HepG2 (cell line): Measurements from ENCODE around the gene EXOC6B. TPM values are rescaled to one million over a fixed set of nuclear protein-coding genes. Genes with fewer than 3 reads are reported as not detected.
A peak's percentile ranks its signal among the peaks of the same experiment; 100 is the strongest.

ENCODE experiments used
- CC2D1A ChIP-seq: sonication (generic); formaldehyde crosslinking; IDR thresholded peaks from 2 replicates; pipeline ENCODE4 v1.8.1; 2023; ENCODE audit warnings: mild to moderate bottlenecking, missing genetic modification reagents
- CREB1 ChIP-seq, 2 experiments: fragments of 450-650 bp in 1 of 2; IDR thresholded peaks; 2 replicates each; pipeline ENCODE4 v1.6.1; 2016 to 2017; ENCODE audit warnings: control low read depth in 1 of 2, mild to moderate bottlenecking in 1 of 2, missing compliant biosample characterization in 1 of 2, missing genetic modification characterization in 1 of 2
- EP300 ChIP-seq, 3 experiments: sonication (generic) in 1 of 3; formaldehyde crosslinking in 1 of 3; IDR thresholded peaks; 2 replicates each; pipeline versions ENCODE4 v1.5.1 to v1.6.1; 2011 to 2020; ENCODE audit warnings: low read depth in 2 of 3, low read length in 2 of 3, borderline replicate concordance in 1 of 3, improper control_type of control experiment in 1 of 3, mild to moderate bottlenecking in 1 of 3, missing genetic modification reagents in 1 of 3, moderate library complexity in 1 of 3
- GFI1 ChIP-seq: sonication (generic); formaldehyde crosslinking; IDR thresholded peaks from 2 replicates; pipeline ENCODE4 v1.5.0; 2020; ENCODE audit warnings: missing genetic modification reagents, mild to moderate bottlenecking, borderline replicate concordance
- IKZF5 ChIP-seq: IDR thresholded peaks from 2 replicates; pipeline ENCODE4 v1.6.1; 2018; ENCODE audit warnings: missing genetic modification reagents, mild to moderate bottlenecking, missing compliant biosample characterization
- PRDM4 ChIP-seq: sonication (generic); formaldehyde crosslinking; IDR thresholded peaks from 2 replicates; pipeline ENCODE4 v1.9.0; 2021; ENCODE audit warnings: missing genetic modification reagents, borderline replicate concordance
- PREB ChIP-seq: sonication (generic); formaldehyde crosslinking; IDR thresholded peaks from 2 replicates; pipeline ENCODE4 v1.4.0; 2020; ENCODE audit warnings: missing genetic modification reagents
- STAG1 ChIP-seq: sonication (generic); formaldehyde crosslinking; IDR thresholded peaks from 2 replicates; pipeline ENCODE4 v1.4.0; 2020; ENCODE audit warnings: missing genetic modification reagents
- TBX2 ChIP-seq: sonication (generic); formaldehyde crosslinking; IDR thresholded peaks from 2 replicates; pipeline ENCODE4 v1.5.0; 2020; ENCODE audit warnings: missing genetic modification reagents, mild to moderate bottlenecking, borderline replicate concordance
- YY1 ChIP-seq: IDR thresholded peaks from 2 replicates; pipeline ENCODE4 v1.6.1; 2011; ENCODE audit warnings: low read length, low read depth, moderate library complexity, mild to moderate bottlenecking; ENCODE audit not compliant: insufficient read depth, insufficient replicate concordance
- ZBTB43 ChIP-seq: sonication (generic); formaldehyde crosslinking; conservative IDR thresholded peaks from 2 replicates; pipeline ENCODE4 v1.4.0; 2020; ENCODE audit warnings: missing genetic modification reagents
- ZKSCAN8 ChIP-seq: IDR thresholded peaks from 2 replicates; pipeline ENCODE4 v1.6.1; 2016; ENCODE audit warnings: borderline replicate concordance, missing genetic modification reagents, missing compliant biosample characterization
- ZNF451 ChIP-seq: sonication (generic); formaldehyde crosslinking; IDR thresholded peaks from 2 replicates; pipeline ENCODE4 v1.5.0; 2020; ENCODE audit warnings: mild to moderate bottlenecking, missing genetic modification reagents
- ZNF484 ChIP-seq: sonication (generic); formaldehyde crosslinking; IDR thresholded peaks from 2 replicates; pipeline ENCODE4 v1.5.1; 2020; ENCODE audit warnings: mild to moderate bottlenecking, low read depth, missing genetic modification reagents, borderline replicate concordance
- ZNF503 ChIP-seq: sonication (generic); formaldehyde crosslinking; IDR thresholded peaks from 2 replicates; pipeline ENCODE4 v1.4.0; 2020; ENCODE audit warnings: missing genetic modification reagents
- ZNF580 ChIP-seq: IDR thresholded peaks from 2 replicates; pipeline ENCODE4 v1.6.1; 2016; ENCODE audit warnings: low read depth, borderline replicate concordance
- ZNF691 ChIP-seq: sonication (generic); formaldehyde crosslinking; IDR thresholded peaks from 2 replicates; pipeline ENCODE4 v1.4.0; 2020; ENCODE audit warnings: missing genetic modification reagents, low read depth, mild to moderate bottlenecking, borderline replicate concordance
- ZNF749 ChIP-seq: sonication (generic); formaldehyde crosslinking; IDR thresholded peaks from 2 replicates; pipeline ENCODE4 v1.8.0; 2022; ENCODE audit warnings: mild to moderate bottlenecking, missing genetic modification reagents, moderate library complexity, borderline replicate concordance
- ZSCAN20 ChIP-seq: sonication (generic); formaldehyde crosslinking; IDR thresholded peaks from 2 replicates; pipeline ENCODE4 v1.4.0; 2020; ENCODE audit warnings: missing genetic modification reagents, mild to moderate bottlenecking, borderline replicate concordance
- polyA plus RNA-seq, 8 experiments: library from polyadenylated mRNA; depleted of rRNA in 3 of 8; stranded (reverse) in 7 of 8; unstranded in 1 of 8; fragments of >200 nt; fragmentation: Illumina TruSeq in 4 of 8; extraction: Trizol in 4 of 8; gene quantifications; 2 replicates each; pipeline versions ENCODE4 v1.2.1 to v1.2.3, GENCODE V29; 2011 to 2016; ENCODE audit warnings: low read depth in 4 of 8, missing spikeins in 1 of 8, mixed read lengths in 1 of 8; ENCODE audit not compliant: insufficient read depth in 1 of 8
- total RNA-seq, 5 experiments: library from RNA; depleted of rRNA; stranded (reverse); fragments of >200 nt; fragmentation: Illumina TruSeq; extraction: Trizol; gene quantifications; 2 replicates each; pipeline ENCODE4 v1.2.3, GENCODE V29; 2016; ENCODE audit warnings: low read depth in 1 of 5

Gene EXOC6B
- total and polyA plus RNA-seq, 2 of the 13 experiments (the other 11 are each of a cell fraction or from before 2014, with no cell fraction given), result 9.1 to 15.9 TPM

GRCh38 chr2:72826156-72826477, 284 bp upstream of the EXOC6B start (continued):
- TF ChIP-seq ZNF691 (CRISPR knock-in tag) (peak; percentile 1; the same call in 1 of the 2 replicates), PREB (CRISPR knock-in tag) (no peak), PRDM4 (CRISPR knock-in tag) (no peak), ZNF749 (no peak), IKZF5 (no peak), CC2D1A (no peak), ZSCAN20 (CRISPR knock-in tag) (no peak), STAG1 (CRISPR knock-in tag) (no peak), ZNF451 (CRISPR knock-in tag) (no peak), ZNF580 (CRISPR knock-in tag) (no peak), ZKSCAN8 (0 out of 2 replicates have a peak, but pooled peaks have one; percentile 5), GFI1 (CRISPR knock-in tag) (peak; percentile 4; the same call in 1 of the 2 replicates), CREB1 (IDR thresholded peaks at IDR 0.05) (no peak), CREB1 (CRISPR knock-in tag; IDR thresholded peaks at IDR 0.05) (peak; percentile 66; the same call in 1 of the 2 replicates), ZBTB43 (CRISPR knock-in tag) (0 out of 2 replicates have a peak, but pooled peaks have one; percentile 7), ZNF503 (CRISPR knock-in tag) (no peak), ZNF484 (CRISPR knock-in tag) (0 out of 2 replicates have a peak, but pooled peaks have one; percentile 18), YY1 (no peak), EP300 (IDR thresholded peaks at IDR 0.05; ENCODE audit: low read depth in 2 of 2, low read length in 2 of 2) (0 out of 4 replicates have a peak, but pooled peaks of 1 of the 2 experiments have one; percentile 3), EP300 (CRISPR knock-in tag; IDR thresholded peaks at IDR 0.05; ENCODE audit: borderline replicate concordance) (no peak), TBX2 (CRISPR knock-in tag) (no peak)
